Adipose tissue (tissue), 3 donors: ENCODE results near the gene CAT. TPM values are rescaled to one million over a fixed set of nuclear protein-coding genes. Genes with fewer than 3 reads are reported as not detected.

Experiments
- H3K27ac ChIP-seq: one replicate; pipeline ENCODE4 v1.5.1; 2013; ENCODE audit warnings: low read depth, low read length
- WGBS, 3 donors: extraction: QIAGEN DNeasy Blood & Tissue Kit; methylation state at CpG; one replicate each; pipeline ENCODE4 v1.1.7; 2013; 5-methylcytosine and 5-hydroxymethylcytosine counted together
- polyA plus RNA-seq, 3 donors: library from polyadenylated mRNA; stranded (reverse); fragments of 200-250 nt; gene quantifications; one replicate each; pipeline ENCODE4 v1.2.3, GENCODE V29; 2013
- donor health status: healthy with polysubstance abuse.
- donor health status: Bipolar disorder and iron deficiency.
- donor health status: healthy.

The CAT gene
- polyA plus RNA-seq, 3 donors = 55.9 to 268 (median 149) TPM

DNA sequence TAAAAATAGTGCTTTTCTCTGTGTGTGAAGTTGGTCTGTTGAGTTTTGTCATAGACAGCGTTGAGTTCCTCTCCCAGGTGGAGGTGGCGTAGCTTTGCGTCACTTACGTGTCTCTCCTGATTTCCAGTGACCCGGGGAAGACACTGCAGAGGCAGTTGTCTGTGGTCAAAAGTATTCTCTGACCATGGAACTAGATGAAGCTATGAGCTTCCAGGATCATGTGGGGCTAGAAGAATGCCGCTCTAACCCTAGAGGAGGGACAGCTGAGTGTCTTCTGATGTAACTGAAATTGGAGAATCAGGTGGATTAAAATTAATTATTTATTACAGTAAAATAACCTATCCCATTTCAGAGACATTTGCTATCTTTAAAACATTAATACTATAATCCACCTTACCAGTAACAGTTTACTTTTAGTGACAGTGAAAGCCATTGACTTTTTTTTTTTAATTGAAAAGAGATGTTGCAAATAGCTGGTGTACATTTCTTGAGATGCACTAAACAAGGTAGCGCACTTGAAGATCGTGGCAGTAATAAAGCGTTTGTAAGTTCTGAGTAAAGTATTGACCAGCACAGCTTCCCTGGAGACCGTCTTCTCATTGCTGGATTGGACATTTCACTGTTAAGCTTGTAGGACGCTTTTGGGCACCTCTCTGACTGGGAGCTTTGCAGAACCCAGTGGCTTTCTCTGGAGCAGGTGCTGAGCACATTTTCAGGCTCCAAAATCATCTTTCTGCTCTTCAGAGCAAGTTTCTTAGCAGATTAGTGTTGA is 9.7 kb downstream of the CAT start:
- WGBS, 3 donors = 70 to 85% (median 72%) methylated on average over 11 of the region's 11 CpGs

DNA sequence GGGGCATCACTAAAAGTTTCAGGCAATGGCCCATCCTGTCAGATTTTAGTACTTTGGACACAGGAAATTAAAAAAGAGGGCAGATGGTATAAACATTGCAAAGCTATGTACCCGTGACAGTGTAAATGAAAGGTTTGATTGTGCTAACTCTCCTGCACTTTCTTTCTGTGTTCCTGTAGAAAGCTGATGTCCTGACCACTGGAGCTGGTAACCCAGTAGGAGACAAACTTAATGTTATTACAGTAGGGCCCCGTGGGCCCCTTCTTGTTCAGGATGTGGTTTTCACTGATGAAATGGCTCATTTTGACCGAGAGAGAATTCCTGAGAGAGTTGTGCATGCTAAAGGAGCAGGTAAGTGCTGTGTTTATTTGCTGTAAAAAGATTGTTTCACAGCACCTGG is 10.3 kb downstream of the CAT start:
- H3K27ac ChIP-seq = no peak overlapping the region
- WGBS, 3 donors = 26 to 34% (median 33%) methylated on average over 3 of the region's 3 CpGs

More for the DNA sequence above, 9.7 kb downstream of the CAT start:
- no peak overlapping the region for H3K27ac ChIP-seq

DNA sequence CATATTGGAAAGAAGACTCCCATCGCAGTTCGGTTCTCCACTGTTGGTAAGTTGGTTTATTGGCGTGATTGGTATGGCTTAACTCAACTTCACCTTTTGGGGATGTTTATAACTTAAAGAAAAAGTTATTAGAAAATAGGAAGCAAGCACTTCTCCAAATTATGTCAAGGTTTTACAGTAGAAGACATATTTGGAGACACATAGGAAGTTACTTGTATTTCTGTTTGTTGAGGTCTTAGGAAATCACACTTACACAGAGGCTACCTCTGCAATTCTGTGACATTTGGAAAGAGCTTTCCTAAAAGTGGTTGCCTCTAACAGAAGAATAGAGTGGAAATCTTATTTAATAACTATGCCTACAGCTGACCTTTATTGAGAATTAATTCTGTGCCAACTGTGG is 12.3 kb downstream of the CAT start:
- 63 to 95% (median 64%) methylated on average over 3 of the region's 3 CpGs for WGBS, 3 donors
- H3K27ac ChIP-seq = no peak overlapping the region

DNA sequence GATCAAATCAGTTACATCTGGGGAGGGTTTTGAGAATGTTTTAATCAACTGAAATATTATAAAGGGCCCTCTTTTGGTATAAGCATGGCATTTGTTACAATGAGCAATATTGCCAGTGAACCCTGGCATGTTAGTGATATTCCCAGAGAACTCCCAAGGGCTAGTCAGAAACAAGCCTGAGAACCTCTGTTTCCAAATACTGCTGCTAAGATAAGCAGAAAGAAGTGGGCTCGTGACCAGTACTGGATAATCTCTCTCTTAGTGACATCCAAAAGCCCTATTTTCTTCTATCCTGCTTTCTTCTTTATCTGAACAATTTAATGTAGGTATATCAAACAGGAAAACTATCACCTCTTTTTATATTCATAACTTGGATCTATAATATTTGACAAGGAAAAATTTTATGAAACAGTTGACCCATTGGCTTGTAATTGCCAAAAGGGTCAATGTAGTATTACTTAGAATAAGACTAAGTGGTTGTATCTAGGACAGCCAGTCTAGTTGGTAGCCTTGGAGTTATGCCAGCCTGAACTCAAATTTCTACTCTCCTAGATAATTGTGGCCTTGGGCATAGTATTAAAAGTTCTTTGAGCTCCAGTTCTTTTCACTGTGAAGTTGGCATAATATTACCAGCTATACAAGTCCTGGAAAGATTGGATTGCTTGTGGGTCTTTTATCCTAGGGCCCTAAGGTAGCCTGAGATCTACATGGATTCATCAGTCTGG is 15.7 kb downstream of the CAT start:
- 30 to 82% (median 80%) methylated on average over 1 of the region's 1 CpG for WGBS, 3 donors
- H3K27ac ChIP-seq = no peak overlapping the region

DNA sequence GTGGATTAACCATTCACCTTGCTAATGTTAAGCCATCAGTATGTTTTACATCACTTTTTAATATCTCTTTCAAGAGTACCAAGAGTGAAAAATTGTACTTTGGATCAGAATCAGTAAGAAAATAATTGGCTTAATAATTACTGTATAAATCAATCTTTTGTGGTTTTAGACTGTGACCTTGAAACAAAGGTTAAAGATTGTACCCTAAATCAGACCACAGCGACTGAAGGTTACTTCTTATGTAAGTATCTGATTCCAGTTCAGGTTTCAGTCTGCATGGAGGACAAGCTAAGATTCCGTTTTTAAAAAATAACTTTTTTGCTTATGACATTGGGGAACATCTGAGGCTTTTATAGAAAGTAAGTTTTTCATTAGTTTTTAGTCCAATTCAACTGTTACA is 18.9 kb downstream of the CAT start:
- no peak overlapping the region for H3K27ac ChIP-seq
- WGBS, 3 donors = 62 to 95% (median 92%) methylated on average over 2 of the region's 2 CpGs

DNA sequence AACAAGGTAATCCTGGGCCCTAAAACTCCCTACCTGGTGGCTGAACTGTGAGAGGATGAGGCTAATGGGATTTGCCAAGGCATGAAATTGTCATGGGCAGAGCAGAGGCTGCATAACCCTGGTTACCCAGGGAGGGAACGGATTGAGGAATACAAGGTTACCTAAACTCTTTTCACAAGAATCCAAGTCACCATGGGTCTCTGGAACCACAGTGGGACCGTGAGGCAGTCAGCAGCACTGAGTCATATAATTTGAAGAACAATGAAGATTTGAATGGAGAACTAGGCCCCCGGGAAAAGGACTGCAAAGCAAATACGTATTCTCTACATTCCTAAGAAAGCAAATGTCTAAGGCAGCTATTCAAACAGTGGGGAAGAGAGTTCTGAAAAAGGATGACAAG is 19.8 kb downstream of the CAT start:
- WGBS, 3 donors = 72 to 80% (median 78%) methylated on average over 4 of the region's 4 CpGs
- no peak overlapping the region for H3K27ac ChIP-seq

DNA sequence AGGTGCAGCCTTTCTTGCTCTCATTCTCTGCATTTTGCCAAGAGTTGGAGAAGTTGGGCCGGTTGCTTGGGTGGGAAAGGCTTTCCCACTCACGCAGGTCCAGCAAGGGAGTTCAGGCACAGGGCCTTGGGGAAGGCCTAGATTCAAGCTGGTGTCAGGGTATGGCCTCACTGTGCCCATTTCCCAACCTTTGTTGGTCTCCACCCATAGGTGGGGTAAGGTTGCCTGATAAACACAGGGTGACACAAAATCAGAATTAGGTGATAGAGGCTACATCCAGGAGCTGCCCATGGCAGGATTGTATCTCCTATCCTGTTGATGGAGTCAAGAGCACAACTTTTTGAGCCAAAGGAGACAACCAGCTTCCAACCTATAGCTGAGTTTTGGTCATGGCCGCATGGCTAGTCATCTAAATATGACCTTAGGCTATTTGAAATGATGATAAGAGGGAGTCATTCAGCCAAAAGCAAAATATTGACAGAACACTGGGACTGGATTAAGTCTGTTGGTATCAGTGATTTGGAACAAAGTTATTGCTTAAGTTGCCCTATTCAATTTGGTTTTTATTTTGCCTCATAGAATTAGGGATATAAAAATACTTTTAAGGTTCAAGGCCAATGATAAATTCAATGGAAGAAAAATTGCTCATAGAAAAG is 20.9 kb downstream of the CAT start:
- no peak overlapping the region for H3K27ac ChIP-seq
- 86 to 97% (median 96%) methylated on average over 3 of the region's 3 CpGs for WGBS, 3 donors

DNA sequence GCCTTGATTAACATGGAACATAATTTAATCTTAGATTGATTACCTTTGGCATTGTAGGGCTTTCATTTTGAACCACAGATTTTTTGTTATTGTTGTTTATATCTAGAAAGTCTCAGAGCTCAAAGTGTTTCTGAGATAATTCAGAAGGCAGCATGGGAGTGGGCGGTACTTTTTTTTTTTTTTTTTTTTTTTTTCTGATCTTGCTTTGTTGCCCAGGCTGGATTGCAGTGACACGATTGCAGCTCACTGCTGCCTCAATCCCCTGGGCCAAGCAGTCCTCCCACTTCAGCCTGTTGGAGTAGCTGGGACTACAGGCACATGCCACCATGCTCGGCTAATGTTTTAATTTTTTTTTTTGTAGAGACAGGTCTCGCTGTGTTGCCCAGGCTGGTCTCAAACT is 21.5 kb downstream of the CAT start:
- WGBS, 3 donors = 79 to 87% (median 81%) methylated on average over 4 of the region's 4 CpGs
- H3K27ac ChIP-seq = no peak overlapping the region

DNA sequence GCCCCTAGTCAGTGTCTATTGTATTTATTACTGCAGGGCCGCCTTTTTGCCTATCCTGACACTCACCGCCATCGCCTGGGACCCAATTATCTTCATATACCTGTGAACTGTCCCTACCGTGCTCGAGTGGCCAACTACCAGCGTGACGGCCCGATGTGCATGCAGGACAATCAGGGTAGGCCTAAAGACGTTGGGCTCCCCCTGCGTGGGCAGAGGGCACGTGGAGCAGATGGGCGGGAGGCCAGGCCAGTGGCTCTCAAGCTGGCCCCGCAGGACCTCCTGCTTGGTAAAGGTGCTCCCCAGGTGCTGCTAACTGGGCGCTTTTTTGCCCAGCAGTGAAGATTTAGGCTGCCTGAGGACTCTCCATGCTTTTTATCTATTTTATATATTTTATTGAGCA is 22.5 kb downstream of the CAT start:
- 91 to 95% (median 95%) methylated on average over 14 of the region's 14 CpGs for WGBS, 3 donors

DNA sequence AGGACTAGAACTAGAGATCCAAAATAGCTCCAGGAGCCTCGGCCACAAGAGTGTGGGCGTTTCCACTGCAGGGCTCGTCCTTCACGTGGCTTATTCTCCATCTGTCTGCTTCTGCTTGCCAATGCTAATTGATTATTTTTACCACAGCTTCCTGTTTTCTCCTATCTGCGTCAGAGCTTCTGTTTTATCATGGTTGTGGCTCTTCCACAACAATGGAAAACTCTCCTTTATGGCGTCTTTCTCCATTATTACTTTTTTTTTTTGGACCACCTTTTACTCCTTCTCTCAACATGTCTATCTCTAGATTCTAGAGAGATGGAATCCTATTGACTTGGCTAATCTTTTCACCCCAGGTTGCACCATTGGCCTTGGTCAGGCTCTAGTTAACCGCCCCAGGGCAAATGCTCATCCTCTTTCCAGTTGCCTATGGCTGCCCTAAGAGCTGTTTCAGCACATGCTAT is 25.9 kb downstream of the CAT start:
- 52 to 73% (median 57%) methylated on average over 7 of the region's 7 CpGs for WGBS, 3 donors
- no peak overlapping the region for H3K27ac ChIP-seq

More for the DNA sequence above, 22.5 kb downstream of the CAT start:
- H3K27ac ChIP-seq = no peak overlapping the region

DNA sequence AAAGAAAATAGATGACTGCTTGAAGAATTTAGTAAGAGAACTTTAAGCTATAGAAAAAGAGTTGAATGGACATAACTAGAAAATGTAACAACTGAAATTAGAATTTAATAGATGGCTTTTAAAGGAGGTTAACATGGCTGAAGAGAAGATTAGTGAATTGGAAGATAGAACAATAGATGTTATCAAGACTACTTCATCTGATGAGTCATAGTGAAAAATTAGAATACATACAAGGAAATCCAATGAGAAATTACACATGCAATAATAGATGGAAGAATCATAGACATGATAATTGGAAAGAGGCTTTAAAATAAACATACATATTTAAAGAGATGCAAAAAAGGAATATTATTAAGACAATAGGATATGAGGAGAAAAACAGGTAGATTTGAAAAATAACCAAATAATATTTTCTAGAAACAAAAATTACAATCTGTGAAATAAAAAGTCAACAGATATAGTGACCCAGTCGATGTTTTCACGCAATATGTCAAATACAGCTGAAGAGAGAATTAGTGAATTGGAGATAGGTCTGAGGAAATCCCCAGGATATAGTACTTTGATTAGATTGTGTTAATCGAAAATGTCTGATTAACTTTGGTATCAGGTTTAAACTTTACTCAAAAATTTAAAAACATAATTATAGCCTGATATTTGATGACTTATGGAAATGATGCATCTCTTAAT is 28.2 kb downstream of the CAT start:
- no peak overlapping the region for H3K27ac ChIP-seq
- WGBS, 3 donors = 81 to 98% (median 96%) methylated on average over 3 of the region's 3 CpGs

DNA sequence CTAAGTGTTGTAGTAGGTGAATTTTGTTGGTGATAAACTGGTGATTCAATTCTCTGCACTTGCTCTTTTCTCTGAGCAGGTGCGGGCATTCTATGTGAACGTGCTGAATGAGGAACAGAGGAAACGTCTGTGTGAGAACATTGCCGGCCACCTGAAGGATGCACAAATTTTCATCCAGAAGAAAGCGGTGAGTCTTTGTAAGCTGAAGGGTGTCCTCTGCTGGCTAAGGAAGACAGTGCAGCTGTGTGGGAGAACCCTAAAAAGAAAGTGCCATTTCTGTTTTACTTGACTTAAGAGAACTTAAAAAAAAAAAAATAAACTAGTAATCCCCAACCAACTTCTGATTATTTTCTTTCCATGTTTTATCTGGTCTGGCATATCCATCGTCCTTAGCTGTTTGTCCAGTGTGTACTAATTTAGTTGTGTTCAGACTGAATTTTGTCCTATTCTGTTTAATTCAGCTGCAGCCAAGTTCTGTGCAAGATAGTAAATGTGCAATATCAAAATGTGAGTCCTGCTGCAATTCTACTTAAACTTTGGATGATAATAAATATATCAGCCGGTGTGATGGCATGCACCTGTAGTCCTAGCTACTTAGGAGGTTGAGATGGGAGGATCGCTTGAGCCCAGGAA is 29.6 kb downstream of the CAT start:
- H3K27ac ChIP-seq = no peak overlapping the region
- 73 to 75% (median 75%) methylated on average over 8 of the region's 8 CpGs for WGBS, 3 donors

DNA sequence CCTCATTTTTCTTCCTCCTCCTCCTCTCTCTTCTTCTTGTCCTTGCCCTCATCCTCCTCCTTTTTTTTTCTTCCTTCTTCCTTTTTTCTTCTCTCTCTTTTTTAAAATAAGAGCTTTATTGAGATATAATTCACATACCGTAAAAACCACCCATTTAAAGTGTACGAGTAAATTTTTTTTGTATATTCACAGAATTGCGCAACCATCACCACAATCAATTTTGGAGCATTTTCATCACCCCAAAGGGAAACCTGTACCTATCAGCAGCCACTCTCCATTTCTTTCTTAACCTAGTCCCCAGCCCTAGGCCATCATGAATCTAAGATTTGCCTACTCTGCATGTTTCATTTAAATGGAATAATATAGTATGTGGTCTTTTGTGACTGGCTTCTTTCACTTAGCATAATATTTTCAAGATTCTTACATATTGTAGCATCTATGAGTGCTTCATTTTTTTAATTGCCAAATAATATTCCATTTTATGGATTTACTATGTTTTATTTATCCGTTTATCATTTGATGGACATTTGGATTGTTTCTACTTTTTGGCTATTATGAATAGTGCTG is 35.0 kb downstream of the CAT start:
- H3K27ac ChIP-seq = no peak overlapping the region
- 82 to 91% (median 88%) methylated on average over 4 of the region's 4 CpGs for WGBS, 3 donors

DNA sequence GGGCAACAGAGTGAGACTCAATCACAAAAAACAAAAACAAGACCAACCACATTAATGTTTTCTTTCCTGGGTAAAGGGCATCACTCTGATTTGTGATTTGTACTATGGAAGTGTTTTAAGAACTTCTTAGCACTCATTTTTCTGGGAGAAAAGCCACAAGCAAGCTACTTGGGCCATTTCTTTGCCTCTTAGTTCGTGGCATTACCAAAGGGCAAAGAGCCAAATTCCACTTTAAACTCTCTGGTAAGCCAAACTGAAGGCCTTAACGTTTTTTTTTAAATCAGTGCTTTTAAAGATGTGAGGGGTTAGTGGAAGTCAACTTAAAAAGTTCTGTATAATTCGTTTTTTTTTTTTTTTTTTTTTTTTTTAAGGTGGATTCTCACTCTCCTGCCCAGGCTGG is 36.9 kb downstream of the CAT start:
- H3K27ac ChIP-seq = no peak overlapping the region
- 36 to 43% (median 39%) methylated on average over 3 of the region's 3 CpGs for WGBS, 3 donors

DNA sequence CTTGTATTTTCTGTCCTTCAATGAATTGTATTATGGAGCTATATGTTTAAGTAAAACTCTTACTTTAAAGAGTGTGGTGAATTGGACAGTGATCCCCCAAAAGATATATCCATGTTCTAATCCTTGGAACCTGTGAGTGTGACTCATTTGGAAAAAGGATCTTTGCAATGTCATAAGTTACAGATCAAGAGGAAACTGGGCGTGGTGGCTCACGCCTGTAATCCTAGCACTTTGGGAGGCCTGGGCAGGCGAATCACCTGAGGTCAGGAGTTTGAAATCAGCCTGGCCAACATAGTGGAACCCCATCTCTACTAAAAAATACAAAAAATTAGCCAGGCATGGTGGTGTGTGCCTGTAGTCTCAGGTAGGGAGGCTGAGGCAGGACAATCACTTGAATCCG is 38.1 kb downstream of the CAT start:
- WGBS, 3 donors = 76 to 88% (median 77%) methylated on average over 4 of the region's 4 CpGs
- H3K27ac ChIP-seq = no peak overlapping the region

DNA sequence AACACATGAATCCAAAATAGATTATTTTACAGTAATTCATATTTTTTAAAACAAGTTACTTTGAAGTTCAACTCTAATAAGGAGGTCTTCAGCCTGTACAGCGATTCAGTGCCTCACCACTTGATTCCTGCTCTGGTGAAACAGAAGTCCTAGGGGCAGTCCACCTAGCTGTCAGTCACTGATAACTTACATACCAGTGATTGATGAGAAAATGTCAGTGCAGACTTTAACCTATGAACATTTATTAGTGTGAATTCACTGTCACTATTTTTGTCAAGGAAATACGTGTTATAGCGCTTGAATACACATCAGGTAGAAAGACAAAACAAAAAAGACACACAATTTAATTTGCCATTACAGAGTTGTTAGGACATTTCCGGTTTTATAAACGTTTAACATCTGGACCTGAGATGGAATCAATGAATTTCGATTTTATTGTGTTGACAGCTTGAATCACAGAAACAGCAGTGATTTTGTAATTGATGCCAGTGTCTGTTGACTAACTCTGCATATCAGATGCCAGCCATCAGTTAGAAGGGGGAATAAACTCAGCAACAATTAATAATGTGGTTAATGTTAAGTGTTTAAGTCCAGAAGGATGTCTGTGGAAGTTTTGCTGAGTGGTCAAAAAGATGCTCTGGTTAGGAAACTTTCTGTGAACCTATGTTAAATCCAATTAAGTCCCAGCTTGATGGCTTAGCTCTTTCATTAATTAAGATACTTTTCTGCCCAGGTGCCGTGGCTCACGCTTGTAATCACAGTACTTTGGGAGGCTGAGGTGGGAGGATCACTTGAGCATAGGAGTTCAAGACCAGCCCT is 40.3 kb downstream of the CAT start:
- no peak overlapping the region for H3K27ac ChIP-seq
- WGBS, 3 donors = 66 to 79% (median 72%) methylated on average over 8 of the region's 8 CpGs

DNA sequence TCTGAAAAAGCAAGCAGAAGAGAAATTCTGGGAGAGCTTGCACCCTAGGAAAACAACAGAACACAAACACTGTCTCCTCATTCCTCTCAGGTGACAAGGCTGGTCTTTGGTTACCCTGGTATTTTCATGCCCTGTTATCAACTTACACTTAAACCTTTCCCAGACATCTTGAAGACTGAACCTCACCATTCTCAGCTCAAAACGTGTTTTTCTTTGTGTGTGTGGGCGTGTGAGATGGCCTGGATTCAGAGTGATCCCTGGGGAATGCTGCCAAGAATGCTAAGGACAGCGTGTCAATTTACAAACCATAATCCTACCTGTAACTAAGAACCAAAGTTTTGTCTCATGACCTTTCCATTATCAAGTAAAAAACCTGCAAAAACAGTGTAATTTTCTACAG is 41.6 kb downstream of the CAT start:
- H3K27ac ChIP-seq = no peak overlapping the region
- WGBS, 3 donors = 42 to 45% (median 44%) methylated on average over 3 of the region's 3 CpGs
